ENCODE data around the gene RBM4B. TPM values are rescaled to one million over a fixed set of nuclear protein-coding genes. Genes with fewer than 3 reads are reported as not detected.

Gene RBM4B
- total and polyA plus RNA-seq, 2 of the 13 experiments (the other 11 are each of a cell fraction or from before 2014, with no cell fraction given): 25.8 to 32.4 TPM

- TF ChIP-seq TIGD3 (CRISPR knock-in tag; IDR thresholded peaks at IDR 0.05; ENCODE audit: borderline replicate concordance): 0 out of 2 replicates have a peak, but pooled peaks have one; percentile 68
- TF ChIP-seq MAFG (CRISPR knock-in tag; IDR thresholded peaks at IDR 0.05): no peak
- TF ChIP-seq ATF2 (CRISPR knock-in tag; IDR thresholded peaks at IDR 0.05): peak; percentile 66; the same call in 1 of the 2 replicates
- TF ChIP-seq HOXA5 (CRISPR knock-in tag; IDR thresholded peaks at IDR 0.05): peak; percentile 44
- peak; percentile 64; the same call in 1 of the 2 replicates for TF ChIP-seq SAFB2 (CRISPR knock-in tag; IDR thresholded peaks at IDR 0.05; ENCODE audit: borderline replicate concordance, low read depth)
- TF ChIP-seq ZFY (CRISPR knock-in tag; IDR thresholded peaks at IDR 0.05): peak; percentile 47
- peak; percentile 79; the same call in 1 of the 2 replicates for TF ChIP-seq MXD4 (CRISPR knock-in tag; IDR thresholded peaks at IDR 0.05)
- 0 out of 2 replicates have a peak, but pooled peaks have one; percentile 67 for TF ChIP-seq HINFP (CRISPR knock-in tag; IDR thresholded peaks at IDR 0.05; ENCODE audit: low read depth)
- peak; percentile 45; the same call in 1 of the 2 replicates for TF ChIP-seq BHLHE40 (IDR thresholded peaks at IDR 0.05; ENCODE audit: low read length)
- TF ChIP-seq IKZF4 (CRISPR knock-in tag; IDR thresholded peaks at IDR 0.05; ENCODE audit: borderline replicate concordance, low read depth, not compliant biosample characterization): peak; percentile 15
- TF ChIP-seq IRX3 (CRISPR knock-in tag; IDR thresholded peaks at IDR 0.05; ENCODE audit: borderline replicate concordance, low read depth): no peak
- peak; percentile 80 for TF ChIP-seq ZFAT (CRISPR knock-in tag; conservative IDR thresholded peaks at IDR 0.05)
- TF ChIP-seq ZHX2 (IDR thresholded peaks at IDR 0.05; ENCODE audit: low read depth): peak; percentile 50
- TF ChIP-seq ZHX2 (CRISPR knock-in tag; IDR thresholded peaks at IDR 0.05; ENCODE audit: borderline replicate concordance): no peak
- TF ChIP-seq BATF2 (CRISPR knock-in tag; IDR thresholded peaks at IDR 0.05): peak; percentile 80
These were observed 61.1 kb downstream of the RBM4B start, which contains the start of gene RBM14 (continued) for GRCh38 chr11:66616379-66617154.

All from HepG2 (cell line).